Right atrium auricular region (tissue), 2 donors: ENCODE data around the gene PROX1. TPM values are rescaled to one million over a fixed set of nuclear protein-coding genes. Genes with fewer than 3 reads are reported as not detected.

Experiments used
- DNase-seq: peaks from one replicate; pipeline ENCODE4 v3.0.0-alpha.2; 2019; ENCODE audit warnings: low spot score
- H3K27ac ChIP-seq, 2 donors: fragments of 200-600 bp; sonication (generic); 1 replicate in 1 of 2; 2 replicates in 1 of 2; pipeline ENCODE4 v1.5.1; 2016 to 2019
- H3K27me3 ChIP-seq, 2 donors: fragments of 200-600 bp; sonication (generic); one replicate each; pipeline versions ENCODE4 v1.5.1 to v1.6.0; 2017 to 2019
- H3K36me3 ChIP-seq: fragments of 200-600 bp; sonication (generic); one replicate; pipeline ENCODE4 v1.5.1; 2016
- H3K4me1 ChIP-seq, 2 donors: fragments of 200-600 bp; sonication (generic); one replicate each; pipeline versions ENCODE4 v1.5.1 to v1.6.0; 2017 to 2019
- H3K4me3 ChIP-seq, 2 donors: fragments of 200-600 bp; sonication (generic); 1 replicate in 1 of 2; 2 replicates in 1 of 2; pipeline ENCODE4 v1.5.1; 2017 to 2019; ENCODE audit warnings: mild to moderate bottlenecking in 1 of 2, moderate library complexity in 1 of 2
- H3K9me3 ChIP-seq, 2 donors: fragments of 200-600 bp; sonication (generic); one replicate each; pipeline ENCODE4 v1.5.1; 2019
- CTCF ChIP-seq, 2 donors: fragments of 200-600 bp; sonication (generic); IDR thresholded peaks; one replicate each; pipeline ENCODE4 v1.5.1; 2019; ENCODE audit warnings: antibody characterized with exemption in 2 of 2
- total RNA-seq, 2 donors: library from RNA; depleted of rRNA; stranded (reverse); fragments of >200 nt; gene quantifications; one replicate each; pipeline ENCODE4 v1.1.0, GENCODE V29; 2016

Gene PROX1
- total RNA-seq, 2 donors from 2014 or later = 39.7 to 46.5 TPM

GRCh38 chr1:214058076-214058475 lies 70.3 kb downstream of the PROX1 start:
- no peak overlapping the region for H3K27ac ChIP-seq
- no peaks in the 10 kb centered on the region for H3K36me3 ChIP-seq
- no peak for DNase-seq
- H3K4me1 ChIP-seq = no peaks in the 10 kb centered on the region
- TF ChIP-seq CTCF (IDR thresholded peaks at IDR 0.05) = no peak
- no peaks in the 10 kb centered on the region for H3K27me3 ChIP-seq
- no peaks in the 10 kb centered on the region for H3K9me3 ChIP-seq
- H3K4me3 ChIP-seq = no peak overlapping the region

GRCh38 chr1:214066190-214066589 lies 78.4 kb downstream of the PROX1 start:
- H3K36me3 ChIP-seq = no peaks in the 10 kb centered on the region
- no peak for TF ChIP-seq CTCF (IDR thresholded peaks at IDR 0.05)
- H3K4me3 ChIP-seq = no peak overlapping the region
- H3K27ac ChIP-seq = no peak overlapping the region
- H3K27me3 ChIP-seq = no peaks in the 10 kb centered on the region
- no peaks in the 10 kb centered on the region for H3K9me3 ChIP-seq
- no peaks in the 10 kb centered on the region for H3K4me1 ChIP-seq
- DNase-seq = no peak

- TF ChIP-seq CTCF (IDR thresholded peaks at IDR 0.05) = no peak
- no peaks in the 10 kb centered on the region for H3K4me1 ChIP-seq
These were observed 79.2 kb downstream of the PROX1 start for GRCh38 chr1:214066936-214067335.

GRCh38 chr1:214067397-214067796 lies 79.6 kb downstream of the PROX1 start:
- no peak for TF ChIP-seq CTCF (IDR thresholded peaks at IDR 0.05)
- Histone ChIP-seq H3K4me3 (no peak overlapping the region), H3K27ac (no peak overlapping the region), H3K36me3 (no peaks in the 10 kb centered on the region), H3K9me3 (no peaks in the 10 kb centered on the region), H3K4me1 (no peaks in the 10 kb centered on the region), H3K27me3 (no peaks in the 10 kb centered on the region)
- no peak for DNase-seq

More at GRCh38 chr1:214066936-214067335, 79.2 kb downstream of the PROX1 start:
- no peak for DNase-seq
- Histone ChIP-seq H3K36me3 (no peaks in the 10 kb centered on the region), H3K4me3 (no peak overlapping the region), H3K27ac (no peak overlapping the region), H3K27me3 (no peaks in the 10 kb centered on the region), H3K9me3 (no peaks in the 10 kb centered on the region)

- TF ChIP-seq CTCF (IDR thresholded peaks at IDR 0.05) = no peak
- Histone ChIP-seq H3K27me3 (no peaks in the 10 kb centered on the region), H3K27ac (no peak overlapping the region), H3K9me3 (no peaks in the 10 kb centered on the region), H3K4me1 (no peaks in the 10 kb centered on the region), H3K4me3 (no peak overlapping the region), H3K36me3 (no peaks in the 10 kb centered on the region)
- no peak for DNase-seq
These were observed 80.3 kb downstream of the PROX1 start for GRCh38 chr1:214067853-214068703.

- H3K4me1 ChIP-seq = no peaks in the 10 kb centered on the region
- H3K9me3 ChIP-seq = no peaks in the 10 kb centered on the region
- H3K27ac ChIP-seq = no peak overlapping the region
- no peaks in the 10 kb centered on the region for H3K27me3 ChIP-seq
- no peaks in the 10 kb centered on the region for H3K36me3 ChIP-seq
- no peak overlapping the region for H3K4me3 ChIP-seq
- no peak for TF ChIP-seq CTCF (IDR thresholded peaks at IDR 0.05)
- no peak for DNase-seq
These were observed 81.2 kb downstream of the PROX1 start for GRCh38 chr1:214068979-214069378.
